A549 treated with AZD2906 at 1 μM for 4 hours (cell line): ENCODE results near the gene SLC25A4. TPM values are rescaled to one million over a fixed set of nuclear protein-coding genes. Genes with fewer than 3 reads are reported as not detected.

Experiments
- total RNA-seq: library from RNA; stranded (reverse); fragments of 200-300 nt; extraction: Qiagen RNA extraction; gene quantifications from 5 replicates; pipeline ENCODE4 v1.2.3, GENCODE V29; 2022

Gene SLC25A4
- 11.4 to 15.6 TPM (median 14.1 TPM) in 5 replicates for total RNA-seq

DNA sequence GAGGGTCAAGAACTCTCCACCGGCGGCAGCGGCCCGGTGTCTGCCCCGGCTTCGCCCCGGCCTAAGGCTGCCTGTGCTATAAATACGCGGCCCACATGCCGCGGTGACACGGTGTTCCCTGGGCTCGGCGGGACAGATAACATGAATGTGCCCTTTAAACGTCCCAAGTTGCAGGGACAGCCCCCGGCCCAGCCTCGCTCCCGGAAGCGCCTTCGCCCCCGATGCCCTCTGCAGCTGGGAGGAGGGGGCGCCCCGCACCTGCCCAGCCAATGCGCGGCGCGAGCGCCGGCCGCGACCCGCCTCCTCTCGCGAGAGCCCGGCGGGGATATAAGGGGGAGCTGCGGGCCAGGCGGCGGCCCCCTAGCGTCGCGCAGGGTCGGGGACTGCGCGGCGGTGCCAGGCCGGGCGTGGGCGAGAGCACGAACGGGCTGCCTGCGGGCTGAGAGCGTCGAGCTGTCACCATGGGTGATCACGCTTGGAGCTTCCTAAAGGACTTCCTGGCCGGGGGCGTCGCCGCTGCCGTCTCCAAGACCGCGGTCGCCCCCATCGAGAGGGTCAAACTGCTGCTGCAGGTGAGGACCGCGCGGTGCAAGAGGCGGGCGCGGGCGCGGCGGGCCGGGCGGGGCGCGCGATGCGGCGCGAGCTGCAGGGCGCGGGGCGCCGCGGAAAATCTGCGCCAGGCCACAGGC is at the start of gene SLC25A4:
Gene SLC25A4 (plus strand): TSS at position 355 of the 689 bp plus-strand sequence. CDS start 107 bp downstream, at position 462.

Other genes starting within 250 kb of the SLC25A4 start
- not detected in 5 replicates for gene HELT, start 124.8 kb upstream of the SLC25A4 start, total RNA-seq
- 8.1 to 13.9 TPM (median 11.1 TPM) in 5 replicates for gene CFAP97, start 60.7 kb downstream of the SLC25A4 start, total RNA-seq
- 6.2 to 7.7 TPM (median 7.2 TPM) in 5 replicates for gene SNX25, start 66.3 kb downstream of the SLC25A4 start, total RNA-seq